Memory B cell (primary cell): ENCODE results near the gene SMNDC1.
"Not testable (repeated sequence)": the region's sequence is repeated elsewhere in the genome, so short reads cannot be mapped to it uniquely, and the experiment has no call there.

Source experiments
- ATAC-seq: fragments of 150-1000 bp; cut with Tn5 transposase; 2 replicates; pipeline ENCODE4 v1.10.0; 2021; ENCODE audit warnings: low read depth, mild to moderate bottlenecking, moderate library complexity
- DNase-seq, 2 donors: peaks; one replicate each; pipeline ENCODE4 v3.0.0; 2022; ENCODE audit warnings: low spot score in 2 of 2
- H3K27ac Mint-ChIP-seq: one replicate; pipeline ENCODE4 v1.8.0; 2022; ENCODE audit warnings: mild to moderate bottlenecking, moderate library complexity, mixed read lengths
- H3K27me3 Mint-ChIP-seq: one replicate; pipeline ENCODE4 v1.8.0; 2022; ENCODE audit warnings: mixed read lengths
- H3K36me3 Mint-ChIP-seq: one replicate; pipeline ENCODE4 v1.8.0; 2022; ENCODE audit warnings: mild to moderate bottlenecking, mixed read lengths
- H3K4me1 Mint-ChIP-seq: one replicate; pipeline ENCODE4 v1.8.0; 2022; ENCODE audit warnings: mixed read lengths
- H3K4me3 Mint-ChIP-seq: one replicate; pipeline ENCODE4 v1.8.0; 2022; ENCODE audit warnings: mild to moderate bottlenecking, moderate library complexity, mixed read lengths
- H3K9me3 Mint-ChIP-seq: one replicate; pipeline ENCODE4 v1.8.0; 2022; ENCODE audit warnings: mixed read lengths

Gene SMNDC1

GRCh38 chr10:110337906-110338305, 33.2 kb upstream of the SMNDC1 start:
- no peak for ATAC-seq
- H3K27ac Mint-ChIP-seq: no peak overlapping the region
- no peaks in the 10 kb centered on the region for H3K9me3 Mint-ChIP-seq
- H3K27me3 Mint-ChIP-seq: peaks cover 6% of the 10 kb centered on the region
- peaks cover 3% of the 10 kb centered on the region for H3K36me3 Mint-ChIP-seq
- H3K4me3 Mint-ChIP-seq: no peak overlapping the region
- peaks cover 9% of the 10 kb centered on the region for H3K4me1 Mint-ChIP-seq
- no peak for DNase-seq

- Mint-ChIP-seq H3K27ac (no peak overlapping the region), H3K4me3 (no peak overlapping the region), H3K9me3 (no peaks in the 10 kb centered on the region), H3K27me3 (peaks cover 6% of the 10 kb centered on the region), H3K4me1 (peaks cover 9% of the 10 kb centered on the region), H3K36me3 (peaks cover 3% of the 10 kb centered on the region)
- DNase-seq: no peak
- ATAC-seq: no peak
Observed at GRCh38 chr10:110337401-110337800, 32.7 kb upstream of the SMNDC1 start.

- peaks cover 6% of the 10 kb centered on the region for H3K27me3 Mint-ChIP-seq
- DNase-seq (no peak), ATAC-seq (no peak)
- no peak overlapping the region for H3K27ac Mint-ChIP-seq
- H3K9me3 Mint-ChIP-seq: no peaks in the 10 kb centered on the region
- H3K36me3 Mint-ChIP-seq: peaks cover 3% of the 10 kb centered on the region
- H3K4me1 Mint-ChIP-seq: peaks cover 9% of the 10 kb centered on the region
- no peak overlapping the region for H3K4me3 Mint-ChIP-seq
Observed at GRCh38 chr10:110336111-110336721, 31.5 kb upstream of the SMNDC1 start.

DNA sequence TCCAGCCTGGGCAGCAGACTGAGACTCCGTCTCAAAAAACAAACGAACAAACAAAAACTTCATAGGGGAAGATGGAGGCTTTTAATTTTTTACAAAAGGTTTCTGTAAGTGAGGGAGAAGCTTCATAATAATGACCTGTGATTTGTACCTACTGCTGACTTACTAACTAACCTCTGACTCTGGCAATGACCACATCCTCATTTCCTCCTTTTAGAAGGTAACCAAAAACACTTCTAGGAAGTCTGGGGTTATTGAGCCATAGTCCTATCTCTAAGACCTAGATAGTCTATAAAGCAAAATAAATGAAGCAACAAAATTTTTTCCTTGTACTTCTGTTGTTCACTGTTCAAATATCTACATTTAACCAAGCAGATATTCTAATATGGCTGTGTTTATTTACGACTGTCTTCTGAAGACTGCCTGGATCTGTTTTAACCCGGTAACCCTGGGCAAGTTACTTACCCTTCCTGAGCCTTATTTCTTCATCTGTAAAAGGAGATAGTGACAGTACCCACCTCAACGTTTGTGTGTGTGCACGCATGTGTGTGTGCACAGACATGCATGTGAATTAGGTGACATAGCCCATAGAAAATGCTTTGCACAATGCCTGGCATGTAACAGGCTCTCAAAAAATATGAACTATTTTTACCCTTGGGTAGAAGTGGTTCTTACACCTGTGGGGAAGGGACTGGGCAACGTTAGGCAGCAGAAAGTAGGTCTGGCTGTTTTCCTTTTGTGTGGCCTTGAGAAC, 30.8 kb upstream of the SMNDC1 start:
- no peak overlapping the region for H3K4me3 Mint-ChIP-seq
- H3K9me3 Mint-ChIP-seq: peaks cover 5% of the 10 kb centered on the region
- H3K36me3 Mint-ChIP-seq: peaks cover 5% of the 10 kb centered on the region
- peaks cover 6% of the 10 kb centered on the region for H3K4me1 Mint-ChIP-seq
- no peak for DNase-seq
- H3K27me3 Mint-ChIP-seq: peaks cover 6% of the 10 kb centered on the region
- ATAC-seq: peak; percentile 45
- no peak overlapping the region for H3K27ac Mint-ChIP-seq

DNA sequence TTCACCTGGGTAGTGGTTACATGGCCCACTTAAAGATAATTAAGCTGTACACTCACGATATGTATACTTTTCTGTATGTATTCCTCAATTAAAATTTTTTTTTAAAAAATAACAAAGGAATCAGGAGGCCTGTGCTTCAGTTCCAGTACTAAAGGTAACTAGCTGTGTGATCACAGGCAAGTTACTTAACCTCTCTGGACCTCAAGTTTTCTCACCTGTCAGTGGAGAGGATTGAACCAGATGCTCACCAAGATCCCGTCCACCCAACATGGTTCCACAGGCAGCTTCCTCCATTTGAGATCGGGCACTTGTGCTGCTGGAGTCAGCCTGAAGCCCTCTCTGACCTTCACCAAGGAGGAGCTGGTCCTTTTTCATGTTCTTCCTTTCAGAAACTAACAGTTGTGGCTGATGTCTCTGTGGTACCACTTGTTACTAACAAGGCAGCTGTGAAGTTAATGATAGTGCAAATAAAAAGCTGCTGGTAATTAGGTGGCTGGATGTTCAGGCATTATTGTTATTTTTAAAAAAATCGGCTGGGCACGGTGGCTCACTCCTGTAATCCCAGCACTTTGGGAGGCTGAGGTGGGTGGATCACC, 29.4 kb upstream of the SMNDC1 start:
- no peak for ATAC-seq
- Mint-ChIP-seq H3K4me1 (peaks cover 2% of the 10 kb centered on the region), H3K27ac (no peak overlapping the region), H3K36me3 (peaks cover 4% of the 10 kb centered on the region), H3K4me3 (no peak overlapping the region), H3K27me3 (peaks cover 2% of the 10 kb centered on the region), H3K9me3 (peaks cover 12% of the 10 kb centered on the region)
- no peak for DNase-seq

- not testable (repeated sequence) for H3K27ac Mint-ChIP-seq, H3K4me3 Mint-ChIP-seq, H3K4me1 Mint-ChIP-seq, DNase-seq, H3K36me3 Mint-ChIP-seq, ATAC-seq, H3K27me3 Mint-ChIP-seq
- H3K9me3 Mint-ChIP-seq: peaks cover 12% of the 10 kb centered on the region
Observed at GRCh38 chr10:110331226-110331795, 26.6 kb upstream of the SMNDC1 start.

GRCh38 chr10:110330675-110331074, 26.0 kb upstream of the SMNDC1 start:
- ATAC-seq: no peak

DNA sequence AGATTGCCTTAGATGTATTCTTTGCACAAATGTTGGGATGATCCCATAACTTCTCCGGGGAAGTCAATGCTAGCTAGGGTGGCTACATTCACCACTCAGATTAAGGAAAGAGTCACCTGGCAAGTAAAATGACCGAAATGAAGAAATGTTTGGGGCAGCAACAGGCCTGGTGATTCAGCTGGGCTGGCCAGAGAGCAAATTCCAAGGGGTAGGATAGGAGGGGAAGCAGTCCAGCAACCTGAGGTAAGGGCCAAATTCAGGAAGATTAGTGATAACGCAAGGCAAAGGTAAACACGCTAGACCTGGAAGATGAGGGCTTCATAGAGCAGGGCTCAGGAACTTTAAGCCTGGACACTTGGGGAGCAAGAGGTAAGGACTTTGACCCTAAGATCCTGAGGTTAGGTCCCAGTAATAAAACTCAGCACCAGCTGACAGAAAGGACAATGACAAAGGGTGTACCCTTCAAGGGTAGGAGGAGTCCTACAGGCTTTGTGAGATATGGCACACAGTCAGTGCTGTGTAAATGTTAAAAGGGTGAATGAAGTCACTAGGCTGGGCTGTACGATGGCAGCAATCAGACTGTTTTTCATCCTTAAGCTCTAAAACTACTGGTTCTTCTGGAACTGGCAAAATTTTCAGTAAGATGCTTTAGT, 22.7 kb upstream of the SMNDC1 start:
- Mint-ChIP-seq H3K4me3 (no peak overlapping the region), H3K36me3 (peaks cover 6% of the 10 kb centered on the region), H3K27me3 (peaks cover 2% of the 10 kb centered on the region), H3K4me1 (peaks cover 13% of the 10 kb centered on the region), H3K9me3 (peaks cover 12% of the 10 kb centered on the region), H3K27ac (no peak overlapping the region)
- DNase-seq (no peak), ATAC-seq (no peak)

More at GRCh38 chr10:110330675-110331074, 26.0 kb upstream of the SMNDC1 start:
- Mint-ChIP-seq H3K9me3 (peaks cover 12% of the 10 kb centered on the region), H3K27me3 (no peaks in the 10 kb centered on the region), H3K36me3 (peaks cover 4% of the 10 kb centered on the region), H3K4me3 (no peak overlapping the region), H3K27ac (no peak overlapping the region), H3K4me1 (peaks cover 3% of the 10 kb centered on the region)
- DNase-seq: no peak

GRCh38 chr10:110326351-110327032, 21.8 kb upstream of the SMNDC1 start:
- Mint-ChIP-seq H3K9me3 (peaks cover 15% of the 10 kb centered on the region), H3K4me1 (peaks cover 13% of the 10 kb centered on the region), H3K36me3 (peaks cover 9% of the 10 kb centered on the region), H3K27ac (peak overlapping the region; percentile 80), H3K27me3 (peaks cover 2% of the 10 kb centered on the region), H3K4me3 (no peak overlapping the region)
- DNase-seq: no peak
- no peak for ATAC-seq

GRCh38 chr10:110324805-110325280, 20.1 kb upstream of the SMNDC1 start:
- peak in 1 of 2 donors; percentile 23 for DNase-seq
- H3K4me1 Mint-ChIP-seq: peaks cover 13% of the 10 kb centered on the region

GRCh38 chr10:110324201-110324804, 19.6 kb upstream of the SMNDC1 start:
- H3K9me3 Mint-ChIP-seq: peaks cover 5% of the 10 kb centered on the region
- H3K27ac Mint-ChIP-seq: peak overlapping the region; percentile 91
- DNase-seq (no peak), ATAC-seq (peak; percentile 57)
- peaks cover 13% of the 10 kb centered on the region for H3K4me1 Mint-ChIP-seq
- H3K36me3 Mint-ChIP-seq: peaks cover 11% of the 10 kb centered on the region
- H3K4me3 Mint-ChIP-seq: no peak overlapping the region
- H3K27me3 Mint-ChIP-seq: peaks cover 2% of the 10 kb centered on the region

More at GRCh38 chr10:110324805-110325280, 20.1 kb upstream of the SMNDC1 start:
- Mint-ChIP-seq H3K9me3 (peaks cover 7% of the 10 kb centered on the region), H3K4me3 (no peak overlapping the region), H3K36me3 (peaks cover 7% of the 10 kb centered on the region), H3K27ac (peak overlapping the region; percentile 91), H3K27me3 (peaks cover 2% of the 10 kb centered on the region)
- peak; percentile 88 for ATAC-seq

GRCh38 chr10:110323503-110323902, 18.8 kb upstream of the SMNDC1 start:
- Mint-ChIP-seq H3K4me3 (no peak overlapping the region), H3K4me1 (peaks cover 13% of the 10 kb centered on the region), H3K27ac (peak overlapping the region; percentile 58), H3K27me3 (peaks cover 2% of the 10 kb centered on the region), H3K36me3 (peaks cover 11% of the 10 kb centered on the region), H3K9me3 (peaks cover 5% of the 10 kb centered on the region)
- ATAC-seq: no peak
- no peak for DNase-seq
